GM19395 (cell line): Measurements from ENCODE around the gene ASB9.
"Not testable (repeated sequence)": the region's sequence is repeated elsewhere in the genome, so short reads cannot be mapped to it uniquely, and the experiment has no call there.

ENCODE experiments used
- ATAC-seq: cut with Tn5 transposase; IDR thresholded peaks from one replicate; pipeline ENCODE4 v1.9.1; 2021; ENCODE audit warnings: mild to moderate bottlenecking, moderate library complexity; ENCODE audit not compliant: unreplicated experiment

ASB9 gene

DNA sequence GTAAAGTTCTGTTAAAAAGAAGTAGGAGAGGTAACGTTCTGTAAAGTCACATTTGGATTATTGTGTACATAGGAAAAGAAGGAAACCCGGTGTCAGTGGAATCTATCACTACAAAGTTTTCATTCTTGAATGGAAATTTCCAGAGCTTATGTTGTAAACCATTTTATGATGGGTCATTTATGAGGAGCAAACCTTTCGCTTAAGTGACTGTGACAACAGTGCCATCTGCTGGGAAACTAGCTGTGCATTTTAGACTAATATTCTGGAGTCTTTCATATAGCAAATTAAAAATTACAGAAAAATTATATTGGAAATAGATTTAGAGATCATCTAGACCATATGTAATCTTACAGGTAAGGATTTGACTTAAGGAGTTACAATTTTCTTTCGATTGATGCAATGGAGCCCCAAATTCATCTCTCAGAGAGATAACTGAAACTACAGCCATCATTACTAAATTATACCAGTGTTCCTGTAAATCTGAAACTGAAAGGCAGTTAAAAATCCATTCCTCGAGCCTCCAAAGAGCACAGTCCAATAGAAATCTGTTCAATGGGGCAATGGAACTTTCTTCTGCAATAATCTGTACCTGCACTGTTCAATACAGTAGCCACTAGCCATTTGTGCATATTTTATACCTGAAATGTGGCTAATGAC, 26.9 kb downstream of the ASB9 start:
- ATAC-seq: no peak

- no peak for ATAC-seq
Measured at GRCh38 chrX:15241301-15241700, 28.6 kb downstream of the ASB9 start.

- no peak for ATAC-seq
Measured at GRCh38 chrX:15240414-15240813, 29.5 kb downstream of the ASB9 start.

- ATAC-seq: no peak
Measured at GRCh38 chrX:15236146-15236545, 33.7 kb downstream of the ASB9 start.

DNA sequence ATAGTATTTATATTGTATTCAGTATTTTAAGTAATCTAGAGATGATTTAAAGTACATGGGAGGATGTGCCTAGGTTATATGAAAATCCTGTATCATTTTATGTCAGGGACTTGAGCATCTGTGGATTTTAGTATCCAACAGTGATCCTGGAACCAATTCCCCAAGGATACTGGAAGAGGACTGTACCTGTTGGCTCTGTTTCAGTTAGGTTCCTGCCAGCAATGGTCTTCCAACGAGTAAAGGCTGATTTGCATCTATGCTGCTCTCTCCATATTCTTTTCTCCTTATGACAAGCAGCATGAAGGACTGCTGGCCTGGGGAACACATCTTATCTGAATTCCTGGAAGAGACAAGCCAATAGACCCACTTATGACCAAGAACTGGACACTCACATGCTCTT, 34.9 kb downstream of the ASB9 start:
- no peak for ATAC-seq

DNA sequence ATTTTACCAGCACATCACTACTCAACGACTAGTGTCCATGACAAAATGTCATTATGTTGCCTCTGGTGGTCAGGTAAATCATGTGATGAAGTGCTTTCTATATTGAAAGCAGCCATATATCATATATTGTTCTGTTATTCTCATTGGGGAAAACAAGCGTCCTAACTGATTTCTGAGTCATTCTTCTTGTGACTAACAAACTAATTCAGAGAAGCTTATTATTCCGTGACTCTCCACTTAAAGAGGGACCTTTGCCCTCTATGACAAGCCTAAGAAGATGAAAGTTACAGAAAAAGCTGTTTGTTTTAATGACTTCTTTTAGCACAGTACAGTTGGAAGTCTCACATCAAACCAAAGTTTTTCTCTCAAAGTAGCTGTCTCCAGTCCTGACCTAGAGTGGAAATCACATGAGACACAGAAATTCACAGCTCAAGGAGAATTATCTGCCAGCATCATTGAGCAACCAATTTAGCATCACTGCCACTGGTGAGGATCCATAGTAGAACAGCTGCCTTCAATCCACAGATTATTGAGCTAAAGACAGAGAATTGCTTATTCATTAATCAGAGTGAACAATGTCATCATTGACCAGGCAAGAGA, 36.4 kb downstream of the ASB9 start:
- ATAC-seq: no peak

DNA sequence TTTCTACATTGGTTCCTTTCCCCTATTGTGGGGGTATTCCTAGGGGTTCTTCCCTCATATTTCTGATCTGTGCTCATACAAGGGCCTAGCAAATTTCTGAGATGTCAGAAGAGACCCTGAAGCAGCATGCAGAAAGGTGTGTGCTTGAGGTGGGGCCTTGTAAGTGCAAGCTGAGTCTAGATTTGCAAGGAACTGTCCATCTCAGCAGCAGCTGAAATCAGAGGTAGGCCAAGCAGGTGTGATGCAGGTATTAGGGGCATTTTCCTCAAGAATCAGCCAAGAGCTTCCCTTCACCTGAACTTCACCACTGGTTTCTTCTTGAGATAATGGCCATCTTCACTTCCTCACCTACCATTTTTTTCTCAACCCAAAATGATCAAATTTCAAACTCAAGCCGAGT, 45.1 kb downstream of the ASB9 start:
- no peak for ATAC-seq

DNA sequence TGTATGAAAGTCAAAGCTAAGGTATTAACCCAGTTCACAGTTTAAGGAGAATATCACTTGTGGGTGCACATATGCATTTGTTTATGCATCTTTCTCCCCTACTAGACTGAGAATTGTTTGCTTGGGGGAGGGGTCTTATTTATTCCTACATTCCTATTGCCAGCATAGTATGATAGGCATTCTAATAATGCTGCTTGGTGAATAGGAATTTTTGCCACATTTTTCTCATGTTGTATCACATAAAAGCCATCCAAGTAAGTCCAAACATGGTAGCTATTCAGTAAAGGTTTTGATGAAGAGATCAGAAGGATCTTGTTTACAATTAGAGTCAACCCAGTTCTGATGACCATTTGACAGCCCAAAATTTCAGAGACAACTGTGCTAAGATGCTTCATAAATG, 48.6 kb downstream of the ASB9 start:
- no peak for ATAC-seq

- ATAC-seq: no peak
Measured at GRCh38 chrX:15217161-15217560, 52.7 kb downstream of the ASB9 start.

DNA sequence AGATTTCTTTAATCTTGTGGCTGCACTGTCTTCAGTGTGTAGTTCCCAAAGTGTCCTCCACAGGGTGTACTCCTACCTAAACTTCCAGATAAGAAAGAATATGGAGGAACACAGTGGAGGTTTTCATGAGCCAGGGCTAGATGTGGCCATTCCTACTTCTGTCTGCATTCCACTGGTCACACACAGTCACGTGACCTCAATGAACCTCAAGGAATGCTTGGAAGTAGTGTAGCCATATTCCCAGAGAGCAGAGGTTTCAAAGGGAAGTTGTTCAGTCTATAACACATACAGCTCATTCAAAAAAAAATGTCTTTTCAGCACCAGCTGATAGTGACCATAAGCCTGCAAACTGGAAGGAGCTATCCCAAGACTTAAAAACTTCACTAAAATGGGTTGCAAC, 53.6 kb downstream of the ASB9 start:
- ATAC-seq: no peak

DNA sequence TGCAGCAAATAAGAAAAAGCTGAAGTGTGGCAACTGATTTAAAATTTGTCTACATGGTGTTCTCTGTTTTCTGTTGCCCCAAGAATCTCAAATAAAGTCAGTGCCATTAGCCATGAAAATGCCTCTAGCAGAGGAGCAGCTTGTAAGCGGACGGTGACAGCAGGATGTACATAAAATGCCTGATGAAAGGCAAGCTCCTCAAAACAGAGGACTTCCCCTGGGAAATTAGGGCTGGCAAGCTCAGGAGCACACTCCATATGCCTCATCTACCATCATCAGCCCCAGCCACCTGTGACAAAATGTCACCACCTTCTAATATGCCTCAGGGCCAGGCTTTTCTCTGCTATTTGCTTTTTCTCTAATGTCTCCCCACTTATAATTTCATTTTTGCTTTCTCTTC, 54.5 kb downstream of the ASB9 start:
- no peak for ATAC-seq

- ATAC-seq: no peak
Measured at GRCh38 chrX:15214588-15214987, 55.3 kb downstream of the ASB9 start.

- ATAC-seq: no peak
Measured at GRCh38 chrX:15209096-15209495, 60.8 kb downstream of the ASB9 start.

- no peak for ATAC-seq
Measured at GRCh38 chrX:15207994-15208393, 61.9 kb downstream of the ASB9 start.

DNA sequence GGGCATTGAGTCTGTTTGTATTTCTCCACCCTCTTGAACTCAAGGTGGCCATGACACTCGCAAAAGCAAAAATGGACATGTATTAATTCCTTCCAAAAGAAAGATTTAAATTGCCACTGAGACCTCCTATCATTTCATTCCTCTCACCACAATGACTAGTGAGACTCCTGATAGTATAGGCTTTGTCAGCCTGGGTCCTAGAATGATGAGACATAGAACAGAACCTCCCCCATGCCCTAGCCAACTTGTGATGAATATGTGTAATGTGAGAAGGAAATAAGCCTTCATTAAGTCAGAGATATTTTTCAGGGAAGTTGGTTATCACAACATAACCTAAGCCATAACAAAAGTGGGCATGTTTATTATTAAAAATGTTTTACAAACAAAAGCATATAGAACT, 62.5 kb downstream of the ASB9 start:
- ATAC-seq: no peak

GRCh38 chrX:15206306-15206705, 63.6 kb downstream of the ASB9 start:
- no peak for ATAC-seq

DNA sequence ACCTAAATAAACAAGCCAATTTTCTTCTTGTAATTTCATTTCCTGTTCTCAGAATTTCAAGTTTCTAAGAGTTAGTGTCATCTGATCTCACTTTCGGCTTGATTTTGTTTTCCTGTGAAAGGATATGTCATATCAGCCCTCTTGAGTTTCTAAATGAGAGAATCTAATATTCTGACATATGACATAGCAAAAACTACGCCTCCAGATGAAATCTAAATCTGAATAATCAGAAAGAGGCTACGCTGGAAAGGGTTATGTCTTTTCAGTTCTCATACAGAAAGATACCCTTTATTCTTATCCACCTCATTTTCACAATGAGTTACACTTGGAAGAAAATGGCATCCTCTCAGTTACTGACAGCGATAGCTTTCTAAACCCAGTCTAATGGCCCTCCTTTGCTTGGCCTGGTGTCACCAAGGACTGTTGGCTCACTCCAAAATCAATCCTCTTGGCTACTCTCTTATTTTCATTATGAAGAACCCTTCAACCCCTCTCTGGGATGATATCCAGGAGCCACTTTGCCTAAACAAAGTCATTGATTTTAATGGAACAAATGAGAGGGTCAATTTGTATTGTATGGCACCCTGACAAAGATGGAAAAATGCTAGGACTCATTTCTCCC, 65.6 kb downstream of the ASB9 start:
- ATAC-seq: peak; percentile 87

DNA sequence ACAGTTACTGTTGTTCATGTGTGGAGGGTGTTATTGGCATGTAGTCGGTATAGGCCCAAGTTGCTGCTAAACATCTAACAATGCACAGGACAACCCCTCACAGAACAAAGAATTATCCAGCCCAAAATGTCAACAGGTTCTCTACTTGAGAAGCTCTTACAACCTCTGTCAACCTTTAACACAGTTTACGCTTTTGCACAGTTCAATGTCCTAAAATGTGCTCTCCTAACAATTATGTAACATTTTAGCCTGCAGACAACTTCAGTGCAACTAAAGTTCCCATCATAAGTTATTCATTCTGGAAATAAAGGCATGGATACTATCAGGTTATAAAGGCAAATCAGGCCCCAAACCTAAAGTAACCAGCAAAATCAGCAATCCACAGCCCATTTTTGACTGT, 66.2 kb downstream of the ASB9 start:
- ATAC-seq: no peak

GRCh38 chrX:15202454-15203177, 67.3 kb downstream of the ASB9 start:
- peak; percentile 41 for ATAC-seq

- no peak for ATAC-seq
Measured at GRCh38 chrX:15200871-15201270, 69.0 kb downstream of the ASB9 start.

DNA sequence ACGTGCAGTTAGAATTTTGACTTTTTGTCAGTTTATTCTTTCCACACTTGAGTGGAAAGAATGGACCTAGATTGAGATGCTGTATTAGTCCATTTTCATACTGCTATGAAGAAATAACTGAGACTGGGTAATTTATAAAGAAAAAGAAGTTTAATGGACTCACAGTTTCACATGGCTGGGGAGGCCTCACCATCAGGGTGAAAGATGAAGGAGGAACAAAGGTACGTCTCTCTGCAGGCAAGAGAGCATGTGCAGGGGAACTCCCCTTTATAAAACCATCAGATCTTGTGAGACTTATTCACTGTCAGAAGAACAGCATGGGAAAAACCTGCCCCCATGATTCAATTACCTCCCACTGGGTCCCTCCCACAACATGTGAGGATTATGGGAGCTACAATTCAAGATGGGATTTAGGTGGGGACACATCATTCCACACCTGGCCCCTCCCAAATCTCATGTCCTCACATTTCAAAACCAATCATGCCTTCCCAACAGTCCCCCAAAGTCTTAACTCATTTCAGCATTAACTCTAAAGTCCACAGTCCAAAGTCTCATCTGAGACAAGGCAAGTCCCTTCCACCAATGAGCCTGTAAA, 71.2 kb downstream of the ASB9 start:
- not testable (repeated sequence) for ATAC-seq

DNA sequence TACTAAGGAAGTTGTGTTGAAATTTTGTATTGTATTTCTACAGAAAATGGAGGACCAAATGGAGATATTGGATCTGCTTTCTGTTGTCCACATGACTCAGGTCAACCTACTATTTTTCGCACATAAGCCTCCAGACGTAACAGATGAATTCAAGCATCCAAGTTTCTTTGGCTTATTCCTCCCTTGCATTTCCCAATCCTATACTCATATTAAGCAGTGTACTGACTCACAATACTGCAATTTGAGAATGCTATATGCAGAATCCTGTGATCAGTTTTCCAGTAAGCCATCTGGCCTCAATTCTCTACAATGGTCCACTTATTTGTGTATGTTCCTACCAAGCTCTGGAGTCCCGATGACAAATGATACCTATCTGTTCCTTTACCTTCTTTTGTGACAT, 75.7 kb downstream of the ASB9 start:
- no peak for ATAC-seq
